ENCODE measurements around the gene PLCB3.

PLCB3 gene

GRCh38 chr11:64251016-64251752 lies at the start of gene PLCB3:
PLCB3 (plus strand) TSS chr11:64251530; CDS start chr11:64251650, 120 bp downstream.
- DNase-seq, result peak; percentile 69

GRCh38 chr11:64201543-64201942 lies 49.8 kb upstream of the PLCB3 start:
- DNase-seq, result no peak

GRCh38 chr11:64202992-64203391 lies 48.3 kb upstream of the PLCB3 start:
- no peak for DNase-seq

- no peak for DNase-seq
These were observed 47.8 kb upstream of the PLCB3 start for GRCh38 chr11:64203421-64204079.

- no peak for DNase-seq
These were observed 47.3 kb upstream of the PLCB3 start for GRCh38 chr11:64204080-64204440.

GRCh38 chr11:64204464-64204989 lies 46.8 kb upstream of the PLCB3 start:
- peak; percentile 90 for DNase-seq

- peak; percentile 76 for DNase-seq
These were observed 44.7 kb upstream of the PLCB3 start, which contains the start of gene FERMT3 for GRCh38 chr11:64206457-64207255. FERMT3 (plus strand) TSS chr11:64206721; CDS start chr11:64207365, 644 bp downstream.

- peak; percentile 81 for DNase-seq
These were observed 43.9 kb upstream of the PLCB3 start for GRCh38 chr11:64207256-64208085.

- DNase-seq, result no peak
These were observed 43.1 kb upstream of the PLCB3 start for GRCh38 chr11:64208086-64208795.

- no peak for DNase-seq
These were observed 42.4 kb upstream of the PLCB3 start for GRCh38 chr11:64208796-64209562.

GRCh38 chr11:64209563-64209843 lies 41.8 kb upstream of the PLCB3 start:
- DNase-seq, result no peak

- DNase-seq, result no peak
These were observed 40.9 kb upstream of the PLCB3 start for GRCh38 chr11:64210301-64211020.

GRCh38 chr11:64211181-64211872 lies 40.0 kb upstream of the PLCB3 start:
- DNase-seq, result no peak

- no peak for DNase-seq
These were observed 34.5 kb upstream of the PLCB3 start for GRCh38 chr11:64216879-64217278.

GRCh38 chr11:64218628-64219353 lies 32.5 kb upstream of the PLCB3 start:
- DNase-seq, result no peak

GRCh38 chr11:64219354-64219684 lies 32.0 kb upstream of the PLCB3 start:
- DNase-seq, result no peak

GRCh38 chr11:64219755-64220154 lies 31.6 kb upstream of the PLCB3 start:
- DNase-seq, result no peak

GRCh38 chr11:64220271-64220670 lies 31.1 kb upstream of the PLCB3 start:
- no peak for DNase-seq

GRCh38 chr11:64220798-64221197 lies 30.5 kb upstream of the PLCB3 start:
- no peak for DNase-seq
